ENCODE results near the gene IGSF23.
"Not testable (repeated sequence)": the region's sequence is repeated elsewhere in the genome, so short reads cannot be mapped to it uniquely, and the experiment has no call there.

Gene IGSF23

GRCh38 chr19:44614313-44614712, 950 bp downstream of the IGSF23 start:
- no peak for DNase-seq (ENCODE audit: low read depth)

GRCh38 chr19:44615863-44616247, 2.5 kb downstream of the IGSF23 start:
- no peak for DNase-seq (ENCODE audit: low read depth)

- DNase-seq (ENCODE audit: low read depth) = no peak
Measured at GRCh38 chr19:44617110-44617880, 3.9 kb downstream of the IGSF23 start.

GRCh38 chr19:44618640-44619357, 5.4 kb downstream of the IGSF23 start:
- DNase-seq (ENCODE audit: low read depth) = no peak

- no peak for DNase-seq (ENCODE audit: low read depth)
Measured at GRCh38 chr19:44620667-44621066, 7.3 kb downstream of the IGSF23 start.

GRCh38 chr19:44621367-44621766, 8.0 kb downstream of the IGSF23 start:
- no peak for DNase-seq (ENCODE audit: low read depth)

GRCh38 chr19:44623080-44623479, 9.7 kb downstream of the IGSF23 start:
- no peak for DNase-seq (ENCODE audit: low read depth)

- DNase-seq (ENCODE audit: low read depth) = no peak
Measured at GRCh38 chr19:44623626-44624025, 10.3 kb downstream of the IGSF23 start.

GRCh38 chr19:44624840-44625354, 11.5 kb downstream of the IGSF23 start:
- no peak for DNase-seq (ENCODE audit: low read depth)

- DNase-seq (ENCODE audit: low read depth) = not testable (repeated sequence)
Measured at GRCh38 chr19:44625637-44626036, 12.3 kb downstream of the IGSF23 start.

- no peak for DNase-seq (ENCODE audit: low read depth)
Measured at GRCh38 chr19:44626048-44626624, 12.8 kb downstream of the IGSF23 start.

GRCh38 chr19:44627631-44628030, 14.3 kb downstream of the IGSF23 start:
- DNase-seq (ENCODE audit: low read depth) = no peak

GRCh38 chr19:44628793-44629192, 15.4 kb downstream of the IGSF23 start:
- DNase-seq (ENCODE audit: low read depth) = no peak

GRCh38 chr19:44631611-44632010, 18.2 kb downstream of the IGSF23 start:
- DNase-seq (ENCODE audit: low read depth) = not testable (repeated sequence)

- not testable (repeated sequence) for DNase-seq (ENCODE audit: low read depth)
Measured at GRCh38 chr19:44634058-44634457, 20.7 kb downstream of the IGSF23 start.

- no peak for DNase-seq (ENCODE audit: low read depth)
Measured at GRCh38 chr19:44634785-44635184, 21.4 kb downstream of the IGSF23 start.

- no peak for DNase-seq (ENCODE audit: low read depth)
Measured at GRCh38 chr19:44635581-44636438, 22.4 kb downstream of the IGSF23 start.

- no peak for DNase-seq (ENCODE audit: low read depth)
Measured at GRCh38 chr19:44636439-44637389, 23.4 kb downstream of the IGSF23 start.

GRCh38 chr19:44637390-44637764, 24.0 kb downstream of the IGSF23 start:
- DNase-seq (ENCODE audit: low read depth) = no peak

GRCh38 chr19:44640518-44640917, 27.2 kb downstream of the IGSF23 start:
- no peak for DNase-seq (ENCODE audit: low read depth)

Data from stimulated activated CD8-positive, alpha-beta memory T cell treated with anti-CD3 and anti-CD28 coated beads, Interleukin-12 subunit alpha, Interleukin-12 subunit beta, amount 100 ng/mL, for 1 hour (primary cell).